H9 (cell line): ENCODE data around the gene OR10AD1. TPM values are rescaled to one million over a fixed set of nuclear protein-coding genes. Genes with fewer than 3 reads are reported as not detected.

Experiments
- DNase-seq: peaks from one replicate; pipeline ENCODE4 v3.0.0-alpha.2; 2017
- H2AFZ ChIP-seq: one replicate; pipeline ENCODE4 v1.6.1; 2013; ENCODE audit warnings: mild to moderate bottlenecking, low read length, control low read depth, moderate library complexity
- H2AK5ac ChIP-seq: 2 replicates; pipeline ENCODE4 v1.6.1; 2013; ENCODE audit warnings: low read length, control low read depth, mixed read lengths; ENCODE audit not compliant: insufficient read length
- H2BK120ac ChIP-seq: one replicate; pipeline ENCODE4 v1.6.1; 2013; ENCODE audit warnings: low read depth, mild to moderate bottlenecking, low read length, control low read depth, inconsistent platforms; ENCODE audit not compliant: poor library complexity, severe bottlenecking
- H2BK12ac ChIP-seq: 2 replicates; pipeline ENCODE4 v1.6.1; 2013; ENCODE audit warnings: low read length, control low read depth, mixed read lengths, low read depth; ENCODE audit not compliant: insufficient read length
- H2BK15ac ChIP-seq: 2 replicates; pipeline ENCODE4 v1.6.1; 2013; ENCODE audit warnings: low read depth, low read length, control low read depth
- H2BK20ac ChIP-seq: one replicate; pipeline ENCODE4 v1.6.1; 2013; ENCODE audit warnings: low read depth, mild to moderate bottlenecking, low read length, control low read depth, inconsistent platforms; ENCODE audit not compliant: poor library complexity, severe bottlenecking
- H2BK5ac ChIP-seq: 2 replicates; pipeline ENCODE4 v1.6.1; 2013; ENCODE audit warnings: low read length, control low read depth, mixed read lengths; ENCODE audit not compliant: insufficient read length
- H3K14ac ChIP-seq: 2 replicates; pipeline ENCODE4 v1.6.1; 2013; ENCODE audit warnings: low read length, control low read depth; ENCODE audit not compliant: insufficient read depth
- H3K18ac ChIP-seq: 2 replicates; pipeline ENCODE4 v1.6.1; 2013; ENCODE audit warnings: low read depth, mild to moderate bottlenecking, mixed read lengths, low read length, control low read depth; ENCODE audit not compliant: insufficient read length
- H3K23ac ChIP-seq: 2 replicates; pipeline ENCODE4 v1.6.1; 2013; ENCODE audit warnings: low read length, control low read depth, mixed read lengths, low read depth; ENCODE audit not compliant: insufficient read length
- H3K23me2 ChIP-seq: 2 replicates; pipeline ENCODE4 v1.6.1; 2013; ENCODE audit warnings: low read depth, mild to moderate bottlenecking, mixed read lengths, low read length, control low read depth; ENCODE audit not compliant: insufficient read length, poor library complexity, severe bottlenecking
- H3K27ac ChIP-seq: 2 replicates; pipeline ENCODE4 v1.5.1; 2013; ENCODE audit warnings: low read length, control low read depth, mixed read lengths, low read depth; ENCODE audit not compliant: insufficient read length
- H3K27me3 ChIP-seq: 2 replicates; pipeline ENCODE4 v1.6.1; 2013; ENCODE audit warnings: low read length, control low read depth, inconsistent platforms; ENCODE audit not compliant: insufficient read depth
- H3K4ac ChIP-seq: 2 replicates; pipeline ENCODE4 v1.6.1; 2013; ENCODE audit warnings: low read depth, mild to moderate bottlenecking, control low read depth, inconsistent platforms, low read length, moderate library complexity
- H3K4me1 ChIP-seq: 2 replicates; pipeline ENCODE4 v1.6.1; 2013; ENCODE audit warnings: low read length, control low read depth, inconsistent platforms; ENCODE audit not compliant: insufficient read depth
- H3K4me2 ChIP-seq: 2 replicates; pipeline ENCODE4 v1.6.1; 2013; ENCODE audit warnings: low read length, control low read depth, mixed read lengths; ENCODE audit not compliant: insufficient read length, insufficient read depth
- H3K56ac ChIP-seq: 2 replicates; pipeline ENCODE4 v1.6.1; 2013; ENCODE audit warnings: low read depth, mild to moderate bottlenecking, mixed read lengths, low read length, control low read depth; ENCODE audit not compliant: insufficient read length
- H3K79me1 ChIP-seq: 2 replicates; pipeline ENCODE4 v1.6.1; 2013; ENCODE audit warnings: low read depth, mild to moderate bottlenecking, moderate library complexity, low read length, control low read depth, inconsistent platforms; ENCODE audit not compliant: insufficient read depth, poor library complexity, severe bottlenecking
- H3K79me2 ChIP-seq: 2 replicates; pipeline ENCODE4 v1.6.1; 2013; ENCODE audit warnings: low read length, control low read depth, inconsistent platforms; ENCODE audit not compliant: insufficient read depth
- H3K9ac ChIP-seq: 2 replicates; pipeline ENCODE4 v1.6.1; 2013; ENCODE audit warnings: low read length, control low read depth, mixed read lengths; ENCODE audit not compliant: insufficient read length; ENCODE audit errors: extremely low read depth
- H3K9me3 ChIP-seq: one replicate; pipeline ENCODE4 v1.6.1; 2013; ENCODE audit warnings: low read depth, low read length, inconsistent platforms; ENCODE audit not compliant: control insufficient read depth
- H3T11ph ChIP-seq: one replicate; pipeline ENCODE4 v1.6.1; 2013; ENCODE audit warnings: mild to moderate bottlenecking, low read length, control low read depth, inconsistent platforms
- H4K20me1 ChIP-seq: one replicate; pipeline ENCODE4 v1.6.1; 2013; ENCODE audit not compliant: control insufficient read depth, insufficient read length, insufficient read depth
- H4K5ac ChIP-seq: 2 replicates; pipeline ENCODE4 v1.6.1; 2013; ENCODE audit warnings: low read depth, mild to moderate bottlenecking, mixed read lengths, low read length, control low read depth; ENCODE audit not compliant: insufficient read length
- H4K8ac ChIP-seq: replicated peaks from 2 replicates; pipeline ENCODE4 v1.6.1; 2013; ENCODE audit warnings: low read length, control low read depth, mixed read lengths, low read depth; ENCODE audit not compliant: insufficient read length
- H4K91ac ChIP-seq: 2 replicates; pipeline ENCODE4 v1.6.1; 2013; ENCODE audit warnings: low read depth, mild to moderate bottlenecking, moderate library complexity, mixed read lengths, low read length, control low read depth; ENCODE audit not compliant: insufficient read length
- H3K27ac Mint-ChIP-seq, 3 experiments: 2 replicates in 2 of 3; 3 replicates in 1 of 3; pipeline ENCODE4 v1.8.0; 2020 to 2021; ENCODE audit warnings: mixed read lengths in 3 of 3, mild to moderate bottlenecking in 1 of 3, moderate library complexity in 1 of 3
- H3K27me3 Mint-ChIP-seq: 2 replicates; pipeline ENCODE4 v1.8.0; 2021; ENCODE audit warnings: low read depth, mild to moderate bottlenecking, moderate library complexity, mixed read lengths
- H3K36me3 Mint-ChIP-seq, 3 experiments: 2 replicates in 2 of 3; 3 replicates in 1 of 3; pipeline ENCODE4 v1.8.0; 2020 to 2021; ENCODE audit warnings: low read depth in 3 of 3, mixed read lengths in 3 of 3; ENCODE audit not compliant: insufficient read depth in 1 of 3
- H3K4me1 Mint-ChIP-seq, 2 experiments: 2 replicates each; pipeline ENCODE4 v1.8.0; 2020; ENCODE audit warnings: mixed read lengths in 2 of 2
- H3K4me3 Mint-ChIP-seq, 2 experiments: 2 replicates in 1 of 2; 3 replicates in 1 of 2; pipeline ENCODE4 v1.8.0; 2020 to 2021; ENCODE audit warnings: mild to moderate bottlenecking in 2 of 2, mixed read lengths in 2 of 2, moderate library complexity in 1 of 2
- H3K9me3 Mint-ChIP-seq, 2 experiments: 2 replicates in 1 of 2; 3 replicates in 1 of 2; pipeline ENCODE4 v1.8.0; 2020; ENCODE audit warnings: mild to moderate bottlenecking in 2 of 2, mixed read lengths in 2 of 2, moderate library complexity in 1 of 2
- CTCF ChIP-seq: fragments of 200-600 bp; sonication (generic); conservative IDR thresholded peaks from 3 replicates; pipeline ENCODE4 v1.8.0; 2021; ENCODE audit warnings: antibody characterized with exemption, mild to moderate bottlenecking
- WGBS: extraction: QIAGEN DNeasy Blood & Tissue Kit; methylation state at CpG from one replicate; pipeline ENCODE4 v1.1.7; 2013; ENCODE audit warnings: missing lambda C conversion rate, low lambda C conversion rate, mixed read lengths; ENCODE audit not compliant: insufficient read length; ENCODE audit errors: extremely low coverage; 5-methylcytosine and 5-hydroxymethylcytosine counted together
- total RNA-seq: library from RNA; stranded (reverse); gene quantifications from 2 replicates; pipeline ENCODE4 v1.2.1, GENCODE V29; 2021

The OR10AD1 gene
- total RNA-seq, 1 experiment from 2014 or later: not detected

GRCh38 chr12:48198672-48198971 lies 4.5 kb downstream of the OR10AD1 start:
- Histone ChIP-seq H2BK15ac (no peak overlapping the region), H3K9me3 (no peaks in the 10 kb centered on the region), H2BK5ac (no peak overlapping the region), H3K27me3 (peaks cover 4% of the 10 kb centered on the region; the same call in 1 of the 2 replicates), H2BK120ac (no peak overlapping the region), H4K8ac (no peak overlapping the region), H4K91ac (no peak overlapping the region), H3K4ac (no peak overlapping the region; the same call in 1 of the 2 replicates), H2BK12ac (no peak overlapping the region), H4K20me1 (no peaks in the 10 kb centered on the region), H3K79me1 (no peaks in the 10 kb centered on the region), H3K9ac (peak overlapping the region; percentile 83), H3K14ac (peak overlapping the region; percentile 89), H3K79me2 (no peaks in the 10 kb centered on the region), H3K4me1 (no peaks in the 10 kb centered on the region), H3K23me2 (peaks cover 7% of the 10 kb centered on the region), H2BK20ac (no peak overlapping the region), H2AFZ (no peak overlapping the region), H2AK5ac (no peak overlapping the region), H3K18ac (peak overlapping the region; percentile 92), H3K27ac (peak overlapping the region; percentile 50), H4K5ac (peak overlapping the region; percentile 82), H3K23ac (no peak overlapping the region), H3K4me2 (peak overlapping the region; percentile 80), H3T11ph (no peak overlapping the region), H3K56ac (no peak overlapping the region)
- peak; percentile 47 for DNase-seq
- Mint-ChIP-seq H3K9me3 (peaks cover 7 to 26% of the 10 kb centered on the region in 2 experiments), H3K27ac (peak overlapping the region in 2 of 3 experiments; percentile 71 to 96; a peak in 5 of 7 replicates), H3K4me3 (peak overlapping the region; percentile 81 to 85), H3K27me3 (peaks cover 79% of the 10 kb centered on the region), H3K36me3 (peaks cover 0 to 6% (median 3%) of the 10 kb centered on the region in 3 experiments; a peak in 2 of 7 replicates), H3K4me1 (peaks cover 9 to 13% of the 10 kb centered on the region in 2 experiments; a peak in 3 of 4 replicates)
- no CpG with 5 or more reads among the region's 26 CpGs for WGBS
- no peak for TF ChIP-seq CTCF
